ENCODE measurements around the gene PPARD. TPM values are rescaled to one million over a fixed set of nuclear protein-coding genes. Genes with fewer than 3 reads are reported as not detected.

PPARD gene
- total RNA-seq, 1 donor from 2014 or later = 20.8 TPM

- Mint-ChIP-seq H3K9me3 (no peaks in the 10 kb centered on the region), H3K4me1 (no peaks in the 10 kb centered on the region), H3K36me3 (peaks cover 48% of the 10 kb centered on the region), H3K27ac (no peak overlapping the region), H3K4me3 (no peak overlapping the region), H3K27me3 (ENCODE audit: low read depth) (no peaks in the 10 kb centered on the region)
- no peak for TF ChIP-seq CTCF (IDR thresholded peaks at IDR 0.05; ENCODE audit: unreplicated experiment)
- DNase-seq (ENCODE audit: low spot score in 2 of 2, unreplicated experiment in 2 of 2) = no peak
Measured at GRCh38 chr6:35352735-35353134, 10.4 kb downstream of the PPARD start.

- DNase-seq (ENCODE audit: low spot score in 2 of 2, unreplicated experiment in 2 of 2) = no peak
- no peak for TF ChIP-seq CTCF (IDR thresholded peaks at IDR 0.05; ENCODE audit: unreplicated experiment)
- H3K4me1 Mint-ChIP-seq = peaks cover 8% of the 10 kb centered on the region
- H3K27me3 Mint-ChIP-seq (ENCODE audit: low read depth) = no peaks in the 10 kb centered on the region
- H3K9me3 Mint-ChIP-seq = no peaks in the 10 kb centered on the region
- no peak overlapping the region for H3K4me3 Mint-ChIP-seq
- no peak overlapping the region for H3K27ac Mint-ChIP-seq
- peaks cover 35% of the 10 kb centered on the region for H3K36me3 Mint-ChIP-seq
Measured at GRCh38 chr6:35354361-35355135, 12.2 kb downstream of the PPARD start.

- no peak for TF ChIP-seq CTCF (IDR thresholded peaks at IDR 0.05; ENCODE audit: unreplicated experiment)
- no peaks in the 10 kb centered on the region for H3K9me3 Mint-ChIP-seq
- peaks cover 21% of the 10 kb centered on the region for H3K4me1 Mint-ChIP-seq
- no peaks in the 10 kb centered on the region for H3K27me3 Mint-ChIP-seq (ENCODE audit: low read depth)
- no peak overlapping the region for H3K4me3 Mint-ChIP-seq
- peaks cover 28% of the 10 kb centered on the region for H3K36me3 Mint-ChIP-seq
- H3K27ac Mint-ChIP-seq = no peak overlapping the region
- DNase-seq (ENCODE audit: low spot score in 2 of 2, unreplicated experiment in 2 of 2) = no peak
Measured at GRCh38 chr6:35356391-35356790, 14.0 kb downstream of the PPARD start.

- H3K9me3 Mint-ChIP-seq = no peaks in the 10 kb centered on the region
- H3K36me3 Mint-ChIP-seq = peaks cover 18% of the 10 kb centered on the region
- H3K27ac Mint-ChIP-seq = no peak overlapping the region
- H3K27me3 Mint-ChIP-seq (ENCODE audit: low read depth) = no peaks in the 10 kb centered on the region
- no peak for DNase-seq (ENCODE audit: low spot score in 2 of 2, unreplicated experiment in 2 of 2)
- H3K4me3 Mint-ChIP-seq = no peak overlapping the region
- no peak for TF ChIP-seq CTCF (IDR thresholded peaks at IDR 0.05; ENCODE audit: unreplicated experiment)
- peaks cover 30% of the 10 kb centered on the region for H3K4me1 Mint-ChIP-seq
Measured at GRCh38 chr6:35357677-35358076, 15.3 kb downstream of the PPARD start.

- Mint-ChIP-seq H3K27me3 (ENCODE audit: low read depth) (no peaks in the 10 kb centered on the region), H3K27ac (peak overlapping the region; percentile 55), H3K9me3 (no peaks in the 10 kb centered on the region), H3K36me3 (peaks cover 14% of the 10 kb centered on the region), H3K4me3 (no peak overlapping the region), H3K4me1 (peaks cover 35% of the 10 kb centered on the region)
- DNase-seq (ENCODE audit: low spot score in 2 of 2, unreplicated experiment in 2 of 2) = no peak
- TF ChIP-seq CTCF (IDR thresholded peaks at IDR 0.05; ENCODE audit: unreplicated experiment) = no peak
Measured at GRCh38 chr6:35358086-35358485, 15.7 kb downstream of the PPARD start.

Measured in mesothelial cell of epicardium (in vitro differentiated cells).